Measurements from ENCODE around the gene SNRNP40.
"Not testable (repeated sequence)": the region's sequence is repeated elsewhere in the genome, so short reads cannot be mapped to it uniquely, and the experiment has no call there.

SNRNP40 gene

DNA sequence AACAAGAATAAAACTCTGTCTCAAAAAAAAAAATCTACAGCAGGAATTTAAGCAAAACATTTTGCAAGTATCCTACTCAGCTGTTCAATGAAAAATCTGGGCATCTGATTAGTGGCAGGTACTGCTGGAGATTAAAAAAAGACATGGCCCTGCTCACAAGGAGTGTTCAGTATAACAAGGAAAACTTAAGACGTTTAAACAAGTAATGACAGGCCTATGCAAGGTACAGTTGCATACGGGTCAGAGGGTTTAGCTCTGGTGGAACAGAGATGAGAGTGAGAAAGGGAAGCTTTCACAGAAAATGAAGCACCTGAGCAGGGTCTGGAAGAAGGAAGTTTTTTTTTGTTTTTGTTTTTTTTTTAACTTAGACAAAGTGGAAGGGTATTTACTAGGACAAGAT lies 23.0 kb downstream of the SNRNP40 start:
- no peak for DNase-seq

DNA sequence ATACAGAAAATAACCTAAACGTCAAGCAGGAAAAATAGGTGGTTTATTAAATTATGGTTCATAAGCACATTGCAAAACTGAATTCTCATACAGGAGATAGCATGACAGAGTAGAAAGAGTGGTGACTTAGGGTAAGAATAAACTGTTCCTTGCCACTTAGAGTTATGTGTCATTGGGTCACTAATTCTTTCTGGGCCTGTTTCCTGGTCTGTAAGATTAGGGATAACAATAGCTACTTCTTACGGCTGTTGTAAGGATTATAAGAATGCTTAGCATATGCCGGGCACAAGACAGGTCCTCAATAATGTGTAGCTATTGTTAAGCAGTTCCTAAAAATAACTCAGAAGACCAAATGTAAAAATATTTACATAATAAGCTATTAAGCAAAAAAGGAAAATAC lies 24.2 kb downstream of the SNRNP40 start:
- DNase-seq: no peak

DNA sequence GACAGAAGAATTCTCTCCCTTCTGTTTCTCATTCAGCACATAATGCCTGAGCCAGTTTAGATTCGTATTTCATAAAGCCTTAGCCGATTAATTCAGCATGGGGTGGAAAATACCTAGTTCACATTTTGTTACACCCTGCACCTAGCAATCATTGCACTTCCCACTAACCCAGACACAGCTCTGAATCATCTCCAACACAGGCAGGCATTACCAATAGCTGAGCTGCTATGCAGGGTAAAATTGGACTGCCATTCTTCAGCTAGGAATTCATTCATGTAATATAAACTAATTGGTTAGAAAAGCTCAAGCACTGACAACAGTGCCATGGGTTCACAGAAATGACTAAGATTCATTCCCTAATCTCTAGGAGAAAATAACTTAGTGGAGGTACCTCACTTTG lies 30.0 kb downstream of the SNRNP40 start:
- no peak for DNase-seq

- no peak for DNase-seq
Measured at GRCh38 chr1:31264790-31265386, 31.7 kb downstream of the SNRNP40 start.

DNA sequence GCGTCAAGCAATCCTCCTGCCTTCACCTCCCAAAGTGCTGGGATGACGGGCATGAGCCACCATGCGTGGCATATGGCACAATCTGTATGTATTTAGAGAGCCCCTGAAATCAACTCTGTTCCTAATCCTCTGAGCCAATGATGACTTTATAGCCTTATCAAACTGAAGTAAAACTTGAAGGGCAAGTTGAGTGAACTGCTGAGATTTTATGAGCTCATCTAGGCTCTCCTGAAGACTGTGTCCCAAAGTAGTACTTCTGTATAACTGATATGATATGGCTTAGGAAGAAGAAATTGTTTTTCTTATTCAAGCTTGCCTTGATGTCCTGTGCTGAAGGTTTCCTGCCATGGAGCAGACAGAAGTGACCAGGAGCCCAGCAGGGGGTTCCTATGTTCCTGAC lies 33.2 kb downstream of the SNRNP40 start:
- no peak for DNase-seq

DNA sequence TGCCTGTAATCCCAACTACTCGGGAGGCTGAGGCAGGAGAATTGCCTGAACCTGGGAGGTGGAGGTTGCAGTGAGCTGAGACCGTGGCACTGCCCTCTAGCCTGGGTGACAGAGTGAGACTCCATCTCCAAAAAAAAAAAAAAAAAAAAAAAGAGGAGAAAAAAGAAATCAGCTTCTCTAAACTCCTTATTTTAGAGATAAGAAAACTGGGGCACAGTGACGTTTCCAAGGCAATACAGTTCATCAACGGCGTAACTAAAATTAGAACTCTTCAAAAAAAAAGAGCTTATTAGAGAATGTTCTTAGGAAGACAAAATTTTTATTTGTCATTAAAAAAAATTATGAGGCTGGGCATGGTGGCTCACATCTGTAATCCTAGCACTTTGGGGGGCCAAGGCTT lies 34.2 kb downstream of the SNRNP40 start:
- not testable (repeated sequence) for DNase-seq

- DNase-seq: no peak
Measured at GRCh38 chr1:31261916-31262315, 34.7 kb downstream of the SNRNP40 start.

GRCh38 chr1:31259746-31260145 lies 36.8 kb downstream of the SNRNP40 start:
- no peak for DNase-seq

DNA sequence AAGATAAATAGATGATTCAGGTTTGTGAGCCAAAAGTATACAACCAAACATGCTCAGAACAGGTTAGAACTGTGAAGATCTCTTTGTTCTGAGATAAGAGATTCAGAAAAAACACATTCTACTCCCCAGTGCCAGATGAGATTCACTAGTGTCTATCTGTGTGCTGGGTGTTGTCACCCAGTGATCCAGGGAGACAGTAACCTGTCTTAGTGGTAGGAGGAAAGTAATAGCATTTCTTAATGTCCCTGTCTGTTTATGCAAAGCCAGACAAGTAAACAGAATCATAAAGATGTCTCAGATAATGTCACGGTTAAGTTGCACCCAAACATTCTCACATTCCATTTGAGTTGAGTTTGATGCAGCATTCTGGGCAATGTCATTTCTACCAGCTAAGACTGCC lies 38.0 kb downstream of the SNRNP40 start:
- DNase-seq: no peak

GRCh38 chr1:31257213-31257612 lies 39.4 kb downstream of the SNRNP40 start:
- DNase-seq: no peak

DNA sequence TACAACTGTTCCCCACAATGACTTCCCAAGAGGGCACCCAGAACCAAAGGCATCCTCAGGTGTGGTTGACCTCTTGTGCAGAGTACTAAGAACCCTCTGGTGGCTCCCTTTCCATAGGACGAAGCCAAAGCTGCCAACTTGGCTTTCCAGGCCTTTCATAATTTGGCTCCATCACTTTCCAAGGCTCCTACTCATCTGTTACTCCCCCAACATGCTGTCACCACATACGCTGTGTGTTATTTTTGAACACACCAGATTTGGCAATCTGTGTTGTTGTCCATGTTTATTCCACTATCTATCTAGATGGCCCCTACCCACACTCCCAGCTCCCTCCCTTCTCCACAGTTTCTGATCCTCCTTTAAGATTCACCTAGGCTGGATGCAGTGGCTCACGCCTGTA lies 46.7 kb downstream of the SNRNP40 start:
- DNase-seq: no peak

- DNase-seq: no peak
Measured at GRCh38 chr1:31248276-31248675, 48.3 kb downstream of the SNRNP40 start.

- DNase-seq: no peak
Measured at GRCh38 chr1:31244326-31244725, 52.3 kb downstream of the SNRNP40 start.

- DNase-seq: no peak
Measured at GRCh38 chr1:31243501-31244286, 52.9 kb downstream of the SNRNP40 start.

- no peak for DNase-seq
Measured at GRCh38 chr1:31241321-31241720, 55.3 kb downstream of the SNRNP40 start.

GRCh38 chr1:31239653-31240241 lies 56.8 kb downstream of the SNRNP40 start, which contains the start of gene NKAIN1:
TSS of gene NKAIN1 (minus strand) at chr1:31239887. CDS start at chr1:31239547, 340 bp downstream.
- DNase-seq: no peak

- DNase-seq: no peak
Measured at GRCh38 chr1:31238986-31239613, 57.5 kb downstream of the SNRNP40 start.

DNA sequence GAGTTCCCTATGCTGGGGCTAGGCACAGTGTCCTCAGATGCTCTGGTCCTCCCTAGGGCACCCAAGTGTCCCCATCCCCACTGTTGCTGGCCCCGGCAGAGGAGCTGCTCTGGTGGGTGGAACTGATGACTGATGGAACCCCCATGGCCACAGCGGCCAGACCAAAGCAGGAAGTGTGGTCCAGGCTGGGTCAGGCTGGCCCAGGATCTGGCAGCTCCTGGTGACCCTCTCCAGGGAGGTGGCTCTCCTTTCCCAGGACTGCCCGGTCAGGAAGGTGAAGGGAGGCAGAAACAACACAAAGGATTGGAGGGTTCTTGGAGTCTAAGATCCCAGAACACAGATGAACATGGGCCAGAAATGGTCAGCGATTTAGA lies 58.0 kb downstream of the SNRNP40 start:
- no peak for DNase-seq

DNA sequence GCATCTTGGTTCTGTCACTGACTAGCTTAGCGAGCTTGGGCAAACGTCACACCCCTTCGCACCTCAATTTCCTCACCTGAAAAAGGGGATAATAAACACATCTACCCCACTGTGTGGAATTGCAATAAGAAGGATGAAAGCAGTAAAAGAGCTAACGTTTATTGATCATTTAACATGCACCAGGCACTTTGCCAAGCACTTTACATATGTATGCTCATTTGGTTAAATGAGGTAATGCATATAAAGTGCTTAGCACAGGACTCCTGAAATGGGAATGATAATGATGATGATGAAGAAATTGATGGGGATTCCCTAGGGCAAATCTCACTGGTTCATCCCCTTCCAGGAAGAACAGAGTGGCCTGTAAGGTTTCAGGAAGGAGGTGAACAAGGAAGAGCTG lies 61.7 kb downstream of the SNRNP40 start:
- no peak for DNase-seq

DNA sequence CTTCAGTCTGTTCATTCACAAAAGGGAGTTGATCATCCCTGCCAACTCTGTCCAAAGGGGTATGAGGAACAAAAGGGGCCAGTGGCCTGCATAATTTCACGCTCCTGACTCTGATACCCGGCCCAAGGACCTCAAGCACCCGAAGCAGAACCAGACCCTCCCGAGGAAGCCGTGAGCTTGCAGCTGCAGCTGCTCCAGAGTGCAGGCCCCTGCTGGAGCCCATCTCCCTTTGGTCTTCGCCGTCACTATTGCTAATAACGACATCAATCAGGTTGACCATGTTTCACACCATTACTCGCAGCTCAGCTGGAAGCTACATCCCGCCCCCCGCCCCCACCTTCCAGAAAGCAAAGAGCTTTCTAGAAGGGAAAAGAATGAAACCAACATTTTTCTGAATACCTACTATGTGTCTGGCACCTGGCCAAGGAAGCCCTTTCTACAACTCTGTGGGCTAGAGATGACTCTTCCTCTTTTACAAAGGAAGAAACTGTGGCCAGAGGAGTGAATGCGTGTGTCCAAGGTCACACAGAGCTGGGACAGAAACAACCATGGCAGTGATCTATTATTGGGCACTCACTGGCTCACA lies 62.4 kb downstream of the SNRNP40 start:
- DNase-seq: no peak

GRCh38 chr1:31232689-31233088 lies 63.9 kb downstream of the SNRNP40 start:
- no peak for DNase-seq

DNA sequence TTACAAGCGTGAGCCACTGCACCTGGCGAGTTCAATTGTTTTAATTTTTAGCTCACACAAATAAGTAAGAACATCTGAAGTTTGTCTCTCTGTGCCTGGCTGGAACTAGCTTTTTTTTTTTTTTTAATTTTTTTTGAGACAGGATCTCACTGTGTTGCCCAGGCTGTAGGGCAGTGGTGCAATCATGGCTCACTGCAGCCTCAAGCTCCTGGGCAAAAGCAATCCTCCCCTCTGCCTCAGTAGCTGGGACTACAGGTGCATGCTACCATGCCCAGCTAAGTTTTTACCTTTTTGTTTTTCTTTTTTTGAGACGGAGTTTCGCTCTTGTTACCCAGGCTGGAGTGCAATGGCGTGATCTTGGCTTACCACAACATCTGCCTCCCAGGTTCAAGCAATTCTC lies 64.8 kb downstream of the SNRNP40 start:
- DNase-seq: no peak

DNA sequence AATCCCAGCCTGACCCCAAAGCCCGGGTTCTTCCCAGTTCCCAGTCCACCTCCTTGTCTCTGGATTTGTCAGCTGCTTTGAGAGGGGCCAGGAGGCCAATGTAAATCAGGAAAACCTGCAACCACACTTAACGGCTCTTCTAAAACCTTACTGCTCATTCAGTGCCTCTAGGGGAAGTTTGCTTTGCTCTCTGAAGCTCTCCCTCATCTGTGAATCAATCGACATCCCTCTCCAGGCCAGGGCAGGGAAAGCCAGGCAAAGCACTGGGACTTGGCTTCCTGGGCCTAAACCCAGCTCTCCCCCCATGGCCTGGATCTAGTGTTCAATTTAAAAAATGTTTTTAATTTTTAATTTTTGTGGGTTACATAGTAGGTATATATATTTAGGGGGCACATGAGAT lies 66.2 kb downstream of the SNRNP40 start:
- DNase-seq: no peak

DNA sequence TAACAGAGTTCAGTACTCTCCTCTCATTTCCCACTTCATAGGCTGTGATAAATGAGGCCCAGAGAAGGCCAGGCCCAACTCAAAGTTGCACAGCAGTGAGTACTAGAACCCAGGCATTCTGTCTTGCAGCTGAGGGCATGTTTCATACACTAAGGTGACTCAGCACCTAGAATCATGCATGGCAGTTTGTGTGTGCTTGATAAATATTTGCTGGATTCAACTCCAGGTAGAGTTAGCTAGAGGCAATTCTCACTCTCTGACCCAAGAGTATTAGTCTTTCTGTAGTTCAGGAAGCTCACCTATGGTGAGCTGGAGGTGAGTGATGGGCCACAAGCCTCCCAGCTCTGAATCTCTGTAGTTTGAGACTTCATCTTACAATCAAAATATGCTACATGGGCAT lies 67.6 kb downstream of the SNRNP40 start:
- DNase-seq: no peak
